SK-N-SH treated with all-trans-retinoic acid at 6 μM for 48 hours (cell line): ENCODE data around the gene IFNGR1.

ENCODE experiments used
- ATAC-seq: fragments of 200-7000 bp; cut with Tn5 transposase; 3 replicates; pipeline ENCODE4 v1.9.1; 2020; ENCODE audit warnings: mild to moderate bottlenecking, moderate library complexity
- ARNTL ChIP-seq: fragments of 450-650 bp; formaldehyde crosslinking; IDR thresholded peaks from 2 replicates; pipeline ENCODE4 v1.5.0; 2020; ENCODE audit warnings: low read depth, mild to moderate bottlenecking, moderate library complexity, borderline replicate concordance
- BACH2 ChIP-seq: fragments of 250-450 bp; sonication (Bioruptor Pico); IDR thresholded peaks from 2 replicates; pipeline ENCODE4 v1.9.0; 2021; ENCODE audit warnings: mild to moderate bottlenecking, borderline replicate concordance
- CSDC2 ChIP-seq: fragments of 250-450 bp; sonication (Bioruptor Pico); IDR thresholded peaks from 2 replicates; pipeline ENCODE4 v1.5.0; 2020; ENCODE audit warnings: mild to moderate bottlenecking, moderate library complexity
- ESRRG ChIP-seq: fragments of 250-450 bp; sonication (Bioruptor Pico); IDR thresholded peaks from 2 replicates; pipeline ENCODE4 v1.6.1; 2021; ENCODE audit warnings: mild to moderate bottlenecking
- GLIS3 ChIP-seq: fragments of 250-450 bp; sonication (Bioruptor Pico); IDR thresholded peaks from 2 replicates; pipeline ENCODE4 v1.5.0; 2020; ENCODE audit warnings: mild to moderate bottlenecking, moderate library complexity
- ISL1 ChIP-seq: fragments of 250-450 bp; sonication (Bioruptor Pico); IDR thresholded peaks from 2 replicates; pipeline ENCODE4 v2.1.2; 2022; ENCODE audit warnings: mild to moderate bottlenecking, moderate library complexity
- OSR1 ChIP-seq: fragments of 250-450 bp; sonication (Bioruptor Pico); IDR thresholded peaks from 2 replicates; pipeline ENCODE4 v1.8.0; 2022; ENCODE audit warnings: moderate library complexity, mild to moderate bottlenecking, inconsistent platforms
- PPARA ChIP-seq: fragments of 250-450 bp; sonication (Bioruptor Pico); IDR thresholded peaks from 2 replicates; pipeline ENCODE4 v1.5.0; 2020; ENCODE audit warnings: mild to moderate bottlenecking, borderline replicate concordance
- RARB ChIP-seq: fragments of 250-450 bp; sonication (Bioruptor Pico); IDR thresholded peaks from 2 replicates; pipeline ENCODE4 v1.8.0; 2021; ENCODE audit warnings: mild to moderate bottlenecking, moderate library complexity
- SNAI2 ChIP-seq: fragments of 250-450 bp; sonication (Bioruptor Pico); IDR thresholded peaks from 2 replicates; pipeline ENCODE4 v1.5.0; 2020; ENCODE audit warnings: mild to moderate bottlenecking, moderate library complexity
- TCF4 ChIP-seq: fragments of 250-450 bp; sonication (Bioruptor Pico); IDR thresholded peaks from 2 replicates; pipeline ENCODE4 v1.8.0; 2021; ENCODE audit warnings: mild to moderate bottlenecking, moderate library complexity, borderline replicate concordance
- TOX ChIP-seq: fragments of 250-450 bp; sonication (Bioruptor Pico); IDR thresholded peaks from 2 replicates; pipeline ENCODE4 v1.8.0; 2021; ENCODE audit warnings: mild to moderate bottlenecking, moderate library complexity, borderline replicate concordance
- ZC3H10 ChIP-seq: fragments of 250-450 bp; sonication (Bioruptor Pico); IDR thresholded peaks from 2 replicates; pipeline ENCODE4 v1.5.1; 2021; ENCODE audit warnings: mild to moderate bottlenecking, moderate library complexity
- ZFP3 ChIP-seq: fragments of 250-450 bp; sonication (Bioruptor Pico); IDR thresholded peaks from 2 replicates; pipeline ENCODE4 v1.5.0; 2020; ENCODE audit warnings: mild to moderate bottlenecking, moderate library complexity
- ZFP30 ChIP-seq: fragments of 450-650 bp; formaldehyde crosslinking; IDR thresholded peaks from 2 replicates; pipeline ENCODE4 v1.5.0; 2022; ENCODE audit warnings: mild to moderate bottlenecking, moderate library complexity
- ZNF8 ChIP-seq: fragments of 450-650 bp; formaldehyde crosslinking; IDR thresholded peaks from 2 replicates; pipeline ENCODE4 v1.5.0; 2020; ENCODE audit warnings: mild to moderate bottlenecking, moderate library complexity
- TF ChIP-seq, protein P1 (sequence below): fragments of 250-450 bp; sonication (Bioruptor Pico); IDR thresholded peaks from 2 replicates; pipeline ENCODE4 v1.8.0; 2020; ENCODE audit warnings: mild to moderate bottlenecking, moderate library complexity, borderline replicate concordance
- TF ChIP-seq, protein P2 (sequence below): fragments of 250-450 bp; sonication (Bioruptor Pico); IDR thresholded peaks from 2 replicates; pipeline ENCODE4 v1.5.0; 2020; ENCODE audit warnings: mild to moderate bottlenecking, moderate library complexity
- TF ChIP-seq, protein P3 (sequence below): fragments of 250-450 bp; sonication (Bioruptor Pico); IDR thresholded peaks from 2 replicates; pipeline ENCODE4 v1.5.1; 2020; ENCODE audit warnings: low read depth, mild to moderate bottlenecking, moderate library complexity
- TF ChIP-seq, protein P4 (sequence below): fragments of 250-450 bp; sonication (Bioruptor Pico); IDR thresholded peaks from 2 replicates; pipeline ENCODE4 v1.8.0; 2021; ENCODE audit warnings: low read depth, mild to moderate bottlenecking, moderate library complexity, borderline replicate concordance

The IFNGR1 gene

DNA sequence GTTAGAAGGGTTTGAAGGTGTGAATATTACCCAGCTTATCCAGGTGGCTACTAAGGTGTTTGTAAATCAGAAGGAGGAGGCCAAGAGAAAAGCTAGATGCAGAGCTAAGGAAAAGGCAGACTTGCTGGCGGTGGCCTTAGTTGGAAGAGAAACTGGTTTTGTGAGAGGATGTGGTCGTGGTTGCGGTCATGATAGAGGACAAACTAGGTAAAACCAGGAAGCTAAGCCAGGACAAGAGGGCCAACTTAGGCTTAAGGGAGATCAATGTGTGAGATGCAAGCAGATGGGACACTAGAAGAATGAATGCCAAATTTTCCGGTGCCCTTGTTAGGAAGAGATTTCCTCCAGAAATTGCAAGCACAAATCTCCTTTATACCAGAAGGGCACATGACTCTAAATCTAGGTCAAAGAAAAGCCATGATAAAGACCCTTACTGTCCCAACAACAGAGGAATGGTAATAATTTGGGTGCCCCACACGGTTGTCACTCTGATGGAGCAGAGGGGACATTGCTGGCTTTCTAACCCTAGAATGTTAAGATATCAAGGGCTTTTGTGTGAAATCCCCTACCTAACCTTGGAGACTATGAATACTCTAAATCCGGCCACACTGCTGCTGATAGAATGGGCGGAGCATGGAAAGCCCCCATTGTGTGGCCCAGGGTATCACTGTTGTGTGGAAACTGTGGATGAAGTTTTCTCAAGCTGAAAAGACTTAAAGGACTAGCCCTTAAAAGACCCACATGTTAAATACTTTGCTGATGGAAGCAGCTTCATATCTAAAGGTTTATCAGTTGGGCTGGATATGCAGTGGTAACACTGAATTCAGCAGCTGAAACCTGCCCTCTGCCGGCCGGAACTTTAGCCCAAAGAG lies 53.6 kb downstream of the IFNGR1 start:
- ATAC-seq, result peak; percentile 73; the same call in 2 of the 3 replicates
- TF ChIP-seq, protein P1, sequence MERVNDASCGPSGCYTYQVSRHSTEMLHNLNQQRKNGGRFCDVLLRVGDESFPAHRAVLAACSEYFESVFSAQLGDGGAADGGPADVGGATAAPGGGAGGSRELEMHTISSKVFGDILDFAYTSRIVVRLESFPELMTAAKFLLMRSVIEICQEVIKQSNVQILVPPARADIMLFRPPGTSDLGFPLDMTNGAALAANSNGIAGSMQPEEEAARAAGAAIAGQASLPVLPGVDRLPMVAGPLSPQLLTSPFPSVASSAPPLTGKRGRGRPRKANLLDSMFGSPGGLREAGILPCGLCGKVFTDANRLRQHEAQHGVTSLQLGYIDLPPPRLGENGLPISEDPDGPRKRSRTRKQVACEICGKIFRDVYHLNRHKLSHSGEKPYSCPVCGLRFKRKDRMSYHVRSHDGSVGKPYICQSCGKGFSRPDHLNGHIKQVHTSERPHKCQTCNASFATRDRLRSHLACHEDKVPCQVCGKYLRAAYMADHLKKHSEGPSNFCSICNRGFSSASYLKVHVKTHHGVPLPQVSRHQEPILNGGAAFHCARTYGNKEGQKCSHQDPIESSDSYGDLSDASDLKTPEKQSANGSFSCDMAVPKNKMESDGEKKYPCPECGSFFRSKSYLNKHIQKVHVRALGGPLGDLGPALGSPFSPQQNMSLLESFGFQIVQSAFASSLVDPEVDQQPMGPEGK (CRISPR knock-in tag), result no peak
- no peak for TF ChIP-seq GLIS3 (CRISPR knock-in tag)
- TF ChIP-seq, protein P2, sequence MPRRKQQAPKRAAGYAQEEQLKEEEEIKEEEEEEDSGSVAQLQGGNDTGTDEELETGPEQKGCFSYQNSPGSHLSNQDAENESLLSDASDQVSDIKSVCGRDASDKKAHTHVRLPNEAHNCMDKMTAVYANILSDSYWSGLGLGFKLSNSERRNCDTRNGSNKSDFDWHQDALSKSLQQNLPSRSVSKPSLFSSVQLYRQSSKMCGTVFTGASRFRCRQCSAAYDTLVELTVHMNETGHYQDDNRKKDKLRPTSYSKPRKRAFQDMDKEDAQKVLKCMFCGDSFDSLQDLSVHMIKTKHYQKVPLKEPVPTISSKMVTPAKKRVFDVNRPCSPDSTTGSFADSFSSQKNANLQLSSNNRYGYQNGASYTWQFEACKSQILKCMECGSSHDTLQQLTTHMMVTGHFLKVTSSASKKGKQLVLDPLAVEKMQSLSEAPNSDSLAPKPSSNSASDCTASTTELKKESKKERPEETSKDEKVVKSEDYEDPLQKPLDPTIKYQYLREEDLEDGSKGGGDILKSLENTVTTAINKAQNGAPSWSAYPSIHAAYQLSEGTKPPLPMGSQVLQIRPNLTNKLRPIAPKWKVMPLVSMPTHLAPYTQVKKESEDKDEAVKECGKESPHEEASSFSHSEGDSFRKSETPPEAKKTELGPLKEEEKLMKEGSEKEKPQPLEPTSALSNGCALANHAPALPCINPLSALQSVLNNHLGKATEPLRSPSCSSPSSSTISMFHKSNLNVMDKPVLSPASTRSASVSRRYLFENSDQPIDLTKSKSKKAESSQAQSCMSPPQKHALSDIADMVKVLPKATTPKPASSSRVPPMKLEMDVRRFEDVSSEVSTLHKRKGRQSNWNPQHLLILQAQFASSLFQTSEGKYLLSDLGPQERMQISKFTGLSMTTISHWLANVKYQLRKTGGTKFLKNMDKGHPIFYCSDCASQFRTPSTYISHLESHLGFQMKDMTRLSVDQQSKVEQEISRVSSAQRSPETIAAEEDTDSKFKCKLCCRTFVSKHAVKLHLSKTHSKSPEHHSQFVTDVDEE (CRISPR knock-in tag), result no peak
- TF ChIP-seq ZC3H10, result no peak
- TF ChIP-seq ESRRG (CRISPR knock-in tag), result no peak
- no peak for TF ChIP-seq ZFP30 (CRISPR knock-in tag)
- no peak for TF ChIP-seq BACH2 (CRISPR knock-in tag)
- no peak for TF ChIP-seq RARB (CRISPR knock-in tag)
- no peak for TF ChIP-seq ISL1 (CRISPR knock-in tag)
- TF ChIP-seq TOX, result no peak
- no peak for TF ChIP-seq PPARA (CRISPR knock-in tag)
- TF ChIP-seq ARNTL, result no peak
- no peak for TF ChIP-seq TCF4 (CRISPR knock-in tag)

DNA sequence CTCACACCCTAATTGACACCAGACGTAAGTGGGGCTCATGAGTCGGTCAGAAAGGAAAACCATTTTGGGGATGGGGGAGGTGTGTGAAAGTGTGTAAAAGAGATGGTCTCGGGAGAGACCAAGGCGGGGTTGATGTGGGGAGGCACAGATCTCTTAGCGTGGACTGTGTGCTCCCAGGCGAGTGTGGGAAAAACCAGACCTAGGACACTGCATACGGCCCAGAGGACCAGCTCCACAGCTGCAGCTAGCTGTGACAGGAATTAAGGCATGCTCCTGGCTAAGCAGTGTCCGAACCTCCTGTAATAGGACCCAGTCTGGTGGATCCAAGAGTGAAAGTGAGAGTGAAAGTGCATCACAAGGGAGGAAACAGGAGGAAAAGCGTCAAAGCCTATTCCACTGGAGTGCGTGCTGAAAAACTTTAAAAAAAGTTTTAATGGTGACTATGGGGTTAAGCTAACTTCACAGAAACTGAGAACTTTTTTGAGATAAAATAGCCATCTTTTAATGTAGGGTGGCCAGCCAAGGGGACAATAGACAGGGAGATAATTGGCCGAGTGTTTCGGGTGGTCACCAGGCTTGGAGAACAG lies 55.4 kb downstream of the IFNGR1 start:
- TF ChIP-seq SNAI2 (CRISPR knock-in tag), result no peak
- TF ChIP-seq ARNTL, result no peak
- no peak for TF ChIP-seq BACH2 (CRISPR knock-in tag)
- TF ChIP-seq, all 23 proteins: peak for 0
- ATAC-seq, result no peak

DNA sequence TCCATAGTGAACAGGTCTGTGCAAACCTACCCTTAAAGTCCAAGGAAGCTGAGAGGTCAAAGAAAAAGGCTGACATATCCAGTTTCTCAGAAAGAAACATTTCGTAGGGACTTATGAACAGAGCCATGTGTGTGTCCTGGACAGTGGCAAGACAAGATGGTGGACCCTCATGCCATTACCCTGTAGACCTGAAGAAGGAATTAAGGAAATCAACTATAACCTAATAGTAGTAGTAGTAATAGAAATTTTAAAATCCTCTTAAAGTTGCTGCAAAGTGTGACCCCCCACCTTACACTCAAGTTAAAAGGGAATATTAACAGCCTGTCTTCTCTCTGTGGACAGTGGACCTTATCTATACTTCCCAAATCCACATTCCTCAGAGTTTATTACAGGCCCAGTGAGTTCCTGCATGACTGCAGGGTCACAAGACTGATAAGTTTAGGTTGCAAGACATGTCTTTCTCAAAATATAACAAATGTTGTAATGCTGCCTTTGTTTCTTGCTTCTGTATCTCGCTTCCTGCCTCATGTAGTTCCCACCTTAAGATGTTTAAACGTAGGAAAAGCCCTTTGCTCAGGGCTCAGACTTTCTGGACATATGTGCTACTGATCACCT lies 56.4 kb downstream of the IFNGR1 start:
- TF ChIP-seq ZFP3 (CRISPR knock-in tag), result no peak
- TF ChIP-seq ZFP30 (CRISPR knock-in tag), result no peak
- ATAC-seq, result no peak

DNA sequence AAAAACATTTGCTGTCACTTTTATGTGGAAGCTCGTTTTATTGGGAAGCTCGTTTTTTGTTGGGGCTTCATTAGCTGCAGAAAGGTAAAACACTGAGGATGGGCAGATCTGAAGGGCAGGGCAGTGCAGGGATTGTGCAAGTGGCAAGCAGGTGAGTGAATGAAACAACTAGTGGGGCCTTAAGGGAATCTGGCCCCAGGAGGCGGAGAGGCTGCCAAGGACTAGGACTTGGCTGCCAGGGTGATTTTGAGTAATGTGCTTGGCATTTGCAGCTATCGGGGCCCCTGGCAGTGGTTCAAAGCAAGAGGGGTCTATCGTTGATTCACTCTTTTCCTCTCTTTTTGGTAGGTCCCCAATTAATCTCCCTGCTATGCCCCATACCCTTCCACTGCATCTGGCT lies 57.2 kb downstream of the IFNGR1 start:
- TF ChIP-seq, protein P3, sequence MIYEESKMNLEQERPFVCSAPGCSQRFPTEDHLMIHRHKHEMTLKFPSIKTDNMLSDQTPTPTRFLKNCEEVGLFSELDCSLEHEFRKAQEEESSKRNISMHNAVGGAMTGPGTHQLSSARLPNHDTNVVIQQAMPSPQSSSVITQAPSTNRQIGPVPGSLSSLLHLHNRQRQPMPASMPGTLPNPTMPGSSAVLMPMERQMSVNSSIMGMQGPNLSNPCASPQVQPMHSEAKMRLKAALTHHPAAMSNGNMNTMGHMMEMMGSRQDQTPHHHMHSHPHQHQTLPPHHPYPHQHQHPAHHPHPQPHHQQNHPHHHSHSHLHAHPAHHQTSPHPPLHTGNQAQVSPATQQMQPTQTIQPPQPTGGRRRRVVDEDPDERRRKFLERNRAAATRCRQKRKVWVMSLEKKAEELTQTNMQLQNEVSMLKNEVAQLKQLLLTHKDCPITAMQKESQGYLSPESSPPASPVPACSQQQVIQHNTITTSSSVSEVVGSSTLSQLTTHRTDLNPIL (CRISPR knock-in tag), result no peak
- TF ChIP-seq ARNTL (no peak), ZC3H10 (no peak), ZFP30 (CRISPR knock-in tag) (no peak), ZNF8 (no peak), TOX (no peak), ISL1 (CRISPR knock-in tag) (no peak), SNAI2 (CRISPR knock-in tag) (no peak), GLIS3 (CRISPR knock-in tag) (no peak), ZFP3 (CRISPR knock-in tag) (no peak), CSDC2 (CRISPR knock-in tag) (no peak), OSR1 (CRISPR knock-in tag) (no peak), PPARA (CRISPR knock-in tag) (no peak)
- TF ChIP-seq, protein P2 (CRISPR knock-in tag), result no peak
- TF ChIP-seq, protein P4, sequence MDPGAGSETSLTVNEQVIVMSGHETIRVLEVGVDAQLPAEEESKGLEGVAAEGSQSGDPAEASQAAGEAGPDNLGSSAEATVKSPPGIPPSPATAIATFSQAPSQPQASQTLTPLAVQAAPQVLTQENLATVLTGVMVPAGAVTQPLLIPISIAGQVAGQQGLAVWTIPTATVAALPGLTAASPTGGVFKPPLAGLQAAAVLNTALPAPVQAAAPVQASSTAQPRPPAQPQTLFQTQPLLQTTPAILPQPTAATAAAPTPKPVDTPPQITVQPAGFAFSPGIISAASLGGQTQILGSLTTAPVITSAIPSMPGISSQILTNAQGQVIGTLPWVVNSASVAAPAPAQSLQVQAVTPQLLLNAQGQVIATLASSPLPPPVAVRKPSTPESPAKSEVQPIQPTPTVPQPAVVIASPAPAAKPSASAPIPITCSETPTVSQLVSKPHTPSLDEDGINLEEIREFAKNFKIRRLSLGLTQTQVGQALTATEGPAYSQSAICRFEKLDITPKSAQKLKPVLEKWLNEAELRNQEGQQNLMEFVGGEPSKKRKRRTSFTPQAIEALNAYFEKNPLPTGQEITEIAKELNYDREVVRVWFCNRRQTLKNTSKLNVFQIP (CRISPR knock-in tag), result no peak
- TF ChIP-seq, protein P1 (CRISPR knock-in tag), result no peak

More for the DNA sequence above, 57.2 kb downstream of the IFNGR1 start:
- no peak for ATAC-seq
